Measurements from ENCODE around the gene EVX1. TPM values are rescaled to one million over a fixed set of nuclear protein-coding genes. Genes with fewer than 3 reads are reported as not detected.

EVX1 gene
- total RNA-seq, 1 donor from 2014 or later: not detected

DNA sequence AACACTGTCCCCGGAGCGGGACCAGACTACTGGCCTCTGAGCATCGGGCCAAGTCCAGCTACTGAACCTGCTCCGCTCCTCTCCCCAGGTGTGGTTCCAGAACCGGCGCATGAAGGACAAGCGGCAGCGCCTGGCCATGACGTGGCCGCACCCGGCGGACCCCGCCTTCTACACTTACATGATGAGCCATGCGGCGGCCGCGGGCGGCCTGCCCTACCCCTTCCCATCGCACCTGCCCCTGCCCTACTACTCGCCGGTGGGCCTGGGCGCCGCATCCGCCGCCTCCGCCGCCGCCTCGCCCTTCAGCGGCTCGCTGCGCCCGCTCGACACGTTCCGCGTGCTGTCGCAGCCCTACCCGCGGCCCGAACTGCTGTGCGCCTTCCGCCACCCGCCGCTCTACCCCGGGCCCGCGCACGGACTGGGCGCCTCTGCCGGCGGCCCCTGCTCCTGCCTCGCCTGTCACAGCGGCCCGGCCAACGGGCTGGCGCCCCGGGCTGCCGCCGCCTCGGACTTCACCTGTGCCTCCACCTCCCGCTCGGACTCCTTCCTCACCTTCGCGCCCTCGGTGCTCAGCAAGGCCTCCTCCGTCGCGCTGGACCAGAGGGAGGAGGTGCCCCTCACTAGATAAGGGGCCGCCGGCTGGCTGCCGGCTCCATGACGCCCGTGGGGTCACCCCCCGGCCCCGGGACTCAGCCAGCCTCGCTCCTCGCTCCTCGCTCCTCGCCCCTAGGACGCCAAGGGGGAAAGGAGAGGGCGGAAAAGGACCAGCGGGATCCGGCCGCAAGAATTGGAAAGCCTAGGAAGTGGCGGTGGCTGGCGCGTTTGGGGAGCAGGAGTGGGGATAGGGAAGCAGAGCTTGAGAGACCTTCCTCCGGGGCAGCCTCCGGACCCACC is 3.4 kb downstream of the EVX1 start:
- H3K27me3 ChIP-seq (ENCODE audit: control insufficient read depth, insufficient read depth, low read length): peaks cover 94% of the 10 kb centered on the region
- no peak for FAIRE-seq
- H3K4me3 ChIP-seq (ENCODE audit: low read depth, low read length): peak overlapping the region; percentile 1
- TF ChIP-seq, protein P1, sequence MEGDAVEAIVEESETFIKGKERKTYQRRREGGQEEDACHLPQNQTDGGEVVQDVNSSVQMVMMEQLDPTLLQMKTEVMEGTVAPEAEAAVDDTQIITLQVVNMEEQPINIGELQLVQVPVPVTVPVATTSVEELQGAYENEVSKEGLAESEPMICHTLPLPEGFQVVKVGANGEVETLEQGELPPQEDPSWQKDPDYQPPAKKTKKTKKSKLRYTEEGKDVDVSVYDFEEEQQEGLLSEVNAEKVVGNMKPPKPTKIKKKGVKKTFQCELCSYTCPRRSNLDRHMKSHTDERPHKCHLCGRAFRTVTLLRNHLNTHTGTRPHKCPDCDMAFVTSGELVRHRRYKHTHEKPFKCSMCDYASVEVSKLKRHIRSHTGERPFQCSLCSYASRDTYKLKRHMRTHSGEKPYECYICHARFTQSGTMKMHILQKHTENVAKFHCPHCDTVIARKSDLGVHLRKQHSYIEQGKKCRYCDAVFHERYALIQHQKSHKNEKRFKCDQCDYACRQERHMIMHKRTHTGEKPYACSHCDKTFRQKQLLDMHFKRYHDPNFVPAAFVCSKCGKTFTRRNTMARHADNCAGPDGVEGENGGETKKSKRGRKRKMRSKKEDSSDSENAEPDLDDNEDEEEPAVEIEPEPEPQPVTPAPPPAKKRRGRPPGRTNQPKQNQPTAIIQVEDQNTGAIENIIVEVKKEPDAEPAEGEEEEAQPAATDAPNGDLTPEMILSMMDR (IDR thresholded peaks at IDR 0.05; ENCODE audit: insufficient read depth, low read length, severe bottlenecking): no peak
- peak; percentile 23 for DNase-seq (ENCODE audit: low read depth)
- no peaks in the 10 kb centered on the region for H3K36me3 ChIP-seq (ENCODE audit: control insufficient read depth, insufficient read depth, low read length)

DNA sequence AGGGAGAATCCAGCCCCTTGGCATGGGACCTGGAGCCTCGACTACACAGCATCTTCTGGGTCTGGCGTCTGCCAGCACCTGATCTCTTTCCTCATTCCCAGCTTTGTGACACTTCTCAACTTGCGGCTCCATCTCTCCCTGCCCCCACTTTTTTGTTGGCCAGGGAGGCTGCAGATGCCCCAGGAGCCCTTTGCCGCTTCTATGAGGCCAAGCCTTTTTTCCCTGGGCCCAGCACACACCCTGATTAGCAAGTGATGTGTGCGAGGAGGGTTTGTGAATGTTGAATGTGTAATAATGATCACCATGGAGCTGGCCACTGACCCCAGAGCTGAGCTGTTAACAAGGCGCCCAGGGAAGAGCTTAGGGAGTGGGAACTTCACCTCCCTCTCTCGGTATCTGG is 4.4 kb downstream of the EVX1 start:
- Histone ChIP-seq H3K27me3 (ENCODE audit: control insufficient read depth, insufficient read depth, low read length) (peaks cover 94% of the 10 kb centered on the region), H3K36me3 (ENCODE audit: control insufficient read depth, insufficient read depth, low read length) (no peaks in the 10 kb centered on the region), H3K4me3 (ENCODE audit: low read depth, low read length) (no peak overlapping the region)
- TF ChIP-seq, protein P1 (IDR thresholded peaks at IDR 0.05; ENCODE audit: insufficient read depth, low read length, severe bottlenecking): no peak
- DNase-seq (ENCODE audit: low read depth) (no peak), FAIRE-seq (no peak)

DNA sequence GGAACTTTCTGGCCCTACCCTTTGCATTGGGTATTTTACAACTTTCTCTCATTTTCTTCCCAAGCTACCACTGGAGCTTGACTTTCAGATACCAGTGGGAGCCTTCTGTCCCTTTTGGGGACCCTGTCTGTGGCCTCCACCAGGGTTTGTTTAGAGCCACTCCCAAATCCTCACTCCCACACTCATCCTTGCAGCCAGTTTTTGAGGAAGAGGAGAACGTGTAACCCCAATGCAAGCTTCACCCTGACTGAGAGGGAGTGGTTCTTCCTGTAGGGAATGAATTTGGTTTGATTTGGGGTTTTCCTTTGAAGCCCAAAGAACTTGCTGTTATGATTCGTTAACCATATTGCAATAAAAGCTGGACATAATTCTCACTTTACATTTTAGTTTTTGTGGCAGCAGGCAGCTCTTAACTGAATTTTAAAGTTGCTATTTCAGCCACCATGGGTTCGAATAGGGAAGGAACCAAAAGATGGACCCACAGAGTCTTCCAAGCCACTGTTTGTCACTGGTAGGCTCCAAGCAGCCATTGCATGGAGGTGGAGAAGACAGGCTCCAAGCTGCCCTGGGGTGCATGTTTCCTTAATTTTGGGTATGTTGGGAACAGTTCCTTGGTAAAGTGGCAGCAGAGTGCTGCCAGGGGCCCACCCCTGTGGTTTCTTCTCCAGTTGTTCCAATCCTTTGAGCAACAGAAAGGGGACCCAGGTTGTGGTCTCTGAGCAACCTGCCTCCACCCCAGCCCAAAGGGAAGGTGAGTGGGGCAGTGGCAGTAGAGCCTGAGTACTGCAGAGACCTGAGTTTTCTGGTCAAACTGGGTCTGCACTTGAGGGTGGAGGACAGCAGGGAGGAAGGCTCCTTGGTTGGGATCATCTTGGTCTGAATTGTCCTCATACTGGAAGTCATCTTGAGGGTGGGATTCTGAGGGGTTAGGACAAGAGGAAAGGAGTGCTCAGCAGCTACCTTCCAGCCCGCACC is 5.1 kb downstream of the EVX1 start:
- TF ChIP-seq, protein P1 (IDR thresholded peaks at IDR 0.05; ENCODE audit: insufficient read depth, low read length, severe bottlenecking): no peak
- DNase-seq (ENCODE audit: low read depth) (no peak), FAIRE-seq (no peak)
- no peaks in the 10 kb centered on the region for H3K36me3 ChIP-seq (ENCODE audit: control insufficient read depth, insufficient read depth, low read length)
- H3K4me3 ChIP-seq (ENCODE audit: low read depth, low read length): no peak overlapping the region
- H3K27me3 ChIP-seq (ENCODE audit: control insufficient read depth, insufficient read depth, low read length): peaks cover 94% of the 10 kb centered on the region

DNA sequence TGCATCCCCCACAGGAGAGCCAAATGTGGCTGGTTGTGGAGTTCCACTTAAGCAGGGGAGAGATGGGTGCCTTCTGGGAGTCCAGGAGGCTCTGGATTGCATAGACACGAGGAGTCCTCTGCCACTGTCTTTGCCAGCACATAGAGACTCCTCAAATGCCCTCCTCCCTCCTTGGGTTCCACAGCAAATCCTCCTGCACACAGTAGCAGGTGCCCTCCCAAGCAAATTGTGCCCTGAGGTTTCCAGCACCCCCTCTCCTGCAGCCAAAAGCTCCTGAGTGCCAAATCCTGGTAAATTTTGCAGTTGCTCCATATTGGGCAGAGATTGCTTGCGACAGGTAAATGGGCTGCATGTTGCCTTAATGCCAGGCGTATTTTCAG is 5.8 kb downstream of the EVX1 start:
- DNase-seq (ENCODE audit: low read depth) (no peak), FAIRE-seq (peak; percentile 58)
- Histone ChIP-seq H3K27me3 (ENCODE audit: control insufficient read depth, insufficient read depth, low read length) (peaks cover 94% of the 10 kb centered on the region), H3K4me3 (ENCODE audit: low read depth, low read length) (no peak overlapping the region), H3K36me3 (ENCODE audit: control insufficient read depth, insufficient read depth, low read length) (no peaks in the 10 kb centered on the region)
- TF ChIP-seq, protein P1 (IDR thresholded peaks at IDR 0.05; ENCODE audit: insufficient read depth, low read length, severe bottlenecking): no peak

DNA sequence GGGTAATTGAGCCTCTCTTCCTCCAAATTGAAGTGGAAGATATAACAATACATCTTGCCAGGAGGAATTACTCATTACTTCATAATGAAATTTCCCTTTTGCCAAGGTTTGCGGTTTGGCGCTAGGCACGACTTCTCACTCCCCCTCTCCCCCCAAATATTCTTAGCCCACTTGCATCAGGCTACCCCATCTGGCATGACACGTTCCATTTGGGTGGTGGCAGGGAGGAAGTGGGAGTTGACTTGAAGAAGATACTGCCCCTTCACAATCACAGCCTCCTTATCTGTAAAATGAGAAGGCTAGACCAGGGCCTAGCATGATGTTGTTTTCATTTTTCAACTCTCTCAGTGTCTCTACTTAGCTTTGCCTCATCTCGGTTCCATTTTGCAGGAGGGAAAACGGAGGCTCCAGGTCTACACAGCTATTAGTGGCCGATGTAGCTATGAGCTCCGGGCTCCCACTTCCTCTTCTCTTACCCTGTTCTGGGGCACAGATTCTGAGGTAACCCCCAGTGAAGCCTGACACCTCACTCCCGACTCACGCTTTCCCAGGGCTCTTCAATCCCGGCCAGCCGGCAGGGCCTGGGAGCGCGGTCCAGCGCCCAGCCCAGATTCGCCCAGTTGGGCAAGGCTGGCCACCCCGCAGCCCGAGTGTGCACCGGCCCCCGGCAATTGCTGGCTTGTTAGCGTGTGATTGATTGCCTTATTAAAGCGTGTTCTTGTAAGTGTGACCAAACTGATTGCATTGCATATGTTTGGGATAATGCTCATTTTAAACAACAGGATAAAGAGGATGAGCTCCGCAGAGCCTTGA is 6.5 kb downstream of the EVX1 start:
- FAIRE-seq: no peak
- H3K27me3 ChIP-seq (ENCODE audit: control insufficient read depth, insufficient read depth, low read length): peaks cover 88% of the 10 kb centered on the region

More for the DNA sequence above, 6.5 kb downstream of the EVX1 start:
- TF ChIP-seq, protein P1 (IDR thresholded peaks at IDR 0.05; ENCODE audit: insufficient read depth, low read length, severe bottlenecking): no peak
- H3K36me3 ChIP-seq (ENCODE audit: control insufficient read depth, insufficient read depth, low read length): no peaks in the 10 kb centered on the region
- peak; percentile 26 for DNase-seq (ENCODE audit: low read depth)
- no peak overlapping the region for H3K4me3 ChIP-seq (ENCODE audit: low read depth, low read length)
